CD4-positive, alpha-beta T cell treated with Interleukin-10 for 1 hour (primary cell): ENCODE results near the gene ANKRD22.
"Not testable (repeated sequence)": the region's sequence is repeated elsewhere in the genome, so short reads cannot be mapped to it uniquely, and the experiment has no call there.

Experiments used
- DNase-seq: peaks from one replicate; pipeline ENCODE4 v3.0.0-alpha.2; 2020

The ANKRD22 gene

GRCh38 chr10:88851706-88852105, at the start of gene ANKRD22:
Gene ANKRD22, minus strand, starts transcription at chr10:88851844. Its CDS starts 237 bp downstream, at chr10:88851607.
- no peak for DNase-seq

DNA sequence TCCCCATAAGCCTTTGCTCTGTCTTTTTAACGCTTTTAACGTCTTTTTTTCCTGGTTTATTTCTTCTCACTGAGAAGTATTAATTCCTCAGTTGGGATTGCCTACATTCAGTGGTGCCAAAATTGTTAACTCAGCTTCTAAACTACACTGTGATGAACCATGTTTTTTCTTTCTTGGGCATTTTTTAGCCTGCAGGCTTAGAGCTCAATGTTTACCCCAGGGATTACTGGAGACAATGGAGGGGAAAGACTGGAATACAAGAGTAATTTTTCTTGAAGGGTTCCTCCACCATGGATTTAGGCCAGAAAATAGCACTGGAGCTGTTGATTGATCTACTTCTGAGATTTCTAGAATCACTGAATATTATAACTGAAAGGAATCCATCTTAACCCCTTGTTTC, 48.2 kb upstream of the ANKRD22 start:
- no peak for DNase-seq

DNA sequence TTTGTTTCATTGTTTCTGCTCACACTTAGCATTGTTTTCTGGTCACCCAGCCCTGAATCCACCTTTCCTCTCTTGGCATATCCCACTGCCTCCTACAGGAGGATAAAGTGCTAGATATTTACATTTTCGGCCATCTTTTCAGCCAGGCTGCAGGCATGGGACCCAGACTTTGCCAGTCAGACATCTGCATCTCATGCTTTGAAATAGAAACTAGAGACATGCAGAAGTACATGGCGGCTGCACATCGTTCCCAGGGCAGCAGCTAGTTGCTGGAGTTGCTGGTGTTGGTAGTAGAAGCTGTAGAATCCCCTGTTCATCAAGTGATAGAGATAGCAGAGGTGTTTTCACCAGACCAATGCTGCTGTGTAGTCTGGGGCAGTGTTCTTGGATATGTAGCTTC, 47.1 kb upstream of the ANKRD22 start:
- DNase-seq: no peak

DNA sequence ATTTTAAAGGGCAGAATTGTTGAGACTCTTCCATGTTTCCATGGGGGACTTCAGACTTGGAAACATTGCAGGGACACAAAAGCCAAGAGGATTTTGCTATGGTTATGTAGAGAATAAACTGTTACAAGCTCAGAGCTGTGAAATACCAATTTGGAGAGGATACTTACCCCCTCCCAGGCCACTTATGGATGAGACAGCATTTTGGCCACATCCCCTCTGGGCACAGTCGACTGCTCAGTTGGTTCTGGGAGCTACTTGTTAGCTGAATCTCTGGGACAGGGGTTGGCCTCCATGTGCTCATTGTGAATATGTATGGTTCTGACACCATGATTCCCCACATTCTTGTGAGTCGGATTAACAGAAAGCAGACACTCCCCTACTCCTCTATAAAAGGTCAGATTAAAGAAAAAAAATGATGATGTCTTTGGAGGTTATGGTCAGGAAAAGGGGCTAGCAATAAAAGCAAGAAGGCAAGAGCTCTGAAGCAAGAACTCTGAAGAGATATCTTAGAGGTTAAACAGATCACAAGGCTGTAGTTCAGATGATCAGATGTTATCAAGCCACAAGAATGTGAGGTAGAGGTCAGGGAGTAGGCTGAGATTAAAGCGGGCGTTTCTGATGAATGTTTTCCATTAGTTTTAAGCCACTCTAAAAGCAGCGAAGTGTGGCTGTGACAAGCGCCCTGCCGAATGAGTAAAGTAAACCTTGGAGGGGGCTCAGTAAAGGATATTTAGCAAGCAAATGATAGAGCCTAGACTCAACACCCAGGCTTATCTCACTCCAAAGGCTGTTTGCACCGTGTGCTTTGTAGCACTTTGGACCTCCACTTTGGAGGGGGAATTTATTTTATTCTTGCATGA, 45.6 kb upstream of the ANKRD22 start:
- no peak for DNase-seq

- DNase-seq: no peak
Observed at GRCh38 chr10:88896372-88896993, 44.8 kb upstream of the ANKRD22 start.

- DNase-seq: no peak
Observed at GRCh38 chr10:88895250-88895649, 43.6 kb upstream of the ANKRD22 start.

GRCh38 chr10:88893611-88894010, 42.0 kb upstream of the ANKRD22 start:
- no peak for DNase-seq

GRCh38 chr10:88892222-88892967, 40.8 kb upstream of the ANKRD22 start:
- DNase-seq: no peak

- DNase-seq: no peak
Observed at GRCh38 chr10:88890681-88891381, 39.2 kb upstream of the ANKRD22 start.

- DNase-seq: no peak
Observed at GRCh38 chr10:88889559-88890337, 38.1 kb upstream of the ANKRD22 start.

GRCh38 chr10:88888810-88889445, 37.3 kb upstream of the ANKRD22 start:
- DNase-seq: no peak

DNA sequence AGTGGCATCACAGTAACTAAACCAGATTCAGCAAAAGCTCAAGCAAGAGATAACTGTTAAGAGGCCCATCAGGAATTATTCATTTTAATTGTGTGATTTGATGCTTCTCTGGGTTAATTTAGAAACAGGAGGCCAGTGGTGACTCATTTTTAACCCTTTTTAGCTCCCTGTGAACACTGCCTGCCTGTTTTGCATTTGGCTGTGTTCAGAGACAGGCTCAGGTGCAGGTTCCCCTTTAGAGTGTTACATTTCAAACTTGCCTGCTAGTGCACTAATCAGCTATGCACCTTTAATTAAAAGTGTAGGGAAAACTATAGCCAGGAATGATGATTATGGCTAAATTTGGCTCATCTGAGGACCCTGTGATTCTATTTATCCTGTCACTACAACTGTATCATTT, 34.9 kb upstream of the ANKRD22 start:
- DNase-seq: no peak

GRCh38 chr10:88883448-88883809, 31.8 kb upstream of the ANKRD22 start:
- DNase-seq: peak; percentile 36

GRCh38 chr10:88882646-88883447, 31.2 kb upstream of the ANKRD22 start:
- not testable (repeated sequence) for DNase-seq

DNA sequence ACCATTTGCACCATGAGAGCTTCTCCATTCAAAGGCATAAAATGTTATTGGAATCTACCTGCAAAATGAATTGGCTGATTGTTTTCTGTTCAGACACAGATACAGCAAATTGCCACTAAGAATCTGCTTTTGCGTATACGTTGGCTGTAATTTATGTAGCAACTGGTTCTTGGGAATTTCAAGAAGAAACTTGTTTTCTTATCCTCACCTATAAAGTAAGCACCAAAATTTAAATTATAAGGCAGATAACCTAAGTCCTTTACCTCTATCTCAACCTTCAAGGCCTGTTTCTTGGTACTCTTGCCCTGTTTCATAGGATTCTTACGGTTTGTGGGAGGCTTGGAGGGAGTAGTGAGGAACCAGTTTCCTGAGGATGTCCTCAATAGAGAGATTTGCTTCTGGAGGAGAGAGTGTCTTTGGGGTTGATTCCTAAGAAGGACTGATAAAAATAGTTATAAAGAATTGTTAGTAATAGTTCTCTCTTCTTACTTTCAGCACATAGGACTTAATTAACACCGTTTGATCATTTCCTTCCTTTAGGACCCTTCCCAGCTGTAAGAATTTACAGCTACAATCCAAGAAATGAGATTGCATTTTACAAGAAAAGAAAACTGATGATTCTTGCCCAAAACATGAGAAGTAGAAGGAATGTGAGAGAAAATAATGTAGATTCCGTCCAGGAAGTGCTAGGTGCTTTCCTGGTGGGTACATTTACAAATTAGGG, 30.4 kb upstream of the ANKRD22 start:
- no peak for DNase-seq

- DNase-seq: peak; percentile 22
Observed at GRCh38 chr10:88881320-88881719, 29.7 kb upstream of the ANKRD22 start.

GRCh38 chr10:88880282-88881076, 28.8 kb upstream of the ANKRD22 start:
- DNase-seq: peak; percentile 71

DNA sequence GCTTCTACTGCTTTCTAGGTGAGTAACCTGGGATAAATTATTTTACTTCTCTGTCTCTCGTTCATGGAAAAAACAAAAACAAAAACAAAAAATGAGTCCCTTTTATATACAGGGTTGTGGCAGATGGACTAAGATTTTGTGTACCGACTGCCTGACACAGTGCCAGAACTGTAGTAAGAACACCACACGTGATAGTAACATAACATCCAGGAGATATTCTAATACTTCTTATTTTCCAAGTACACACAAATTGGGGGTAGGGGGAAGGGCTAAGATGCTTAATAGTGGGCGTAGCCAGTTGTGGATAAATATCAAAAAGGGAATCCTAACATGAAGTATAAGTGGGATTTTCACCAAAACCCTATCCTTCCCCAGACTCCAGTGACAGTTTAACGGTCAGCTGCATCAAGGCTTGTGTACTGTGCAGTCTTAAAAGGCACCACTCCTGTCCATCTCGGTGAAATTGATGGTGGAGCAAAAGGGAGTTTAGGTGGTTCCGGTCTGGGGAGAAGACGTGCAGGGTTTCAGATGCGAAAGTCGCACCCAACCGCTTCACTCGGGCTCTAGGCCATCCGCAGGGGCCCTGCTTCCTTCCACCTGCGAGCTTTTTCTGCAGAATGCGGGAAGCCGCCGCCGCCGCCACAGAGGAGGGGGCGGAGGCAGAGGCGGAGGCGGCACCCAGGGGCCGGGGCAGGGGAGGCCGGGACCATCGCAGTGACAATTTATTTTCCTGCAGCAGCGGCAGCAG, 28.1 kb upstream of the ANKRD22 start, which contains the start of gene STAMBPL1:
Gene STAMBPL1, plus strand, starts transcription at position 712 of the 748 bp plus-strand sequence. CDS start 21,464 bp downstream, outside the sequence.
- DNase-seq: peak; percentile 77
